ENCODE measurements around the gene MYO1H. TPM values are rescaled to one million over a fixed set of nuclear protein-coding genes. Genes with fewer than 3 reads are reported as not detected.

Gene MYO1H
- total and polyA plus RNA-seq, 2 experiments from 2014 or later, result not detected

- Mint-ChIP-seq H3K27me3 (ENCODE audit: insufficient read depth, low read depth, poor library complexity) (peaks cover 1% of the 10 kb centered on the region), H3K9me3 (no peaks in the 10 kb centered on the region), H3K36me3 (ENCODE audit: low read depth) (peaks cover 33% of the 10 kb centered on the region), H3K4me1 (no peaks in the 10 kb centered on the region), H3K27ac (no peak overlapping the region), H3K4me3 (no peak overlapping the region)
- no peak overlapping the region for H2AFZ ChIP-seq
- H3K79me2 ChIP-seq (replicated peaks; ENCODE audit: insufficient read depth), result peaks cover 17% of the 10 kb centered on the region; the same call in 1 of the 2 replicates
- peaks cover 5% of the 10 kb centered on the region; the same call in 1 of the 2 replicates for H3K36me3 ChIP-seq (ENCODE audit: insufficient read depth)
- TF ChIP-seq ETS1 (IDR thresholded peaks at IDR 0.05) (no peak), JUNB (IDR thresholded peaks at IDR 0.05; ENCODE audit: unreplicated experiment) (no peak)
- H3K4me3 ChIP-seq, result no peak overlapping the region
- DNase-seq (ENCODE audit: low spot score) (no peak), ATAC-seq (no peak)
- no peaks in the 10 kb centered on the region for H3K9me2 ChIP-seq (ENCODE audit: insufficient read depth)
- no peak overlapping the region for H3K4me2 ChIP-seq
- no peaks in the 10 kb centered on the region for H3K4me1 ChIP-seq (ENCODE audit: insufficient read depth)
- no peak overlapping the region for H3K27ac ChIP-seq (ENCODE audit: low read depth)
- peaks cover 5% of the 10 kb centered on the region for H4K20me1 ChIP-seq (replicated peaks; ENCODE audit: insufficient read depth)
- no peaks in the 10 kb centered on the region for H3F3A ChIP-seq (replicated peaks; ENCODE audit: low read depth)
- H3K27me3 ChIP-seq (ENCODE audit: insufficient read depth), result no peaks in the 10 kb centered on the region
These were observed 99.2 kb downstream of the MYO1H start for GRCh38 chr12:109446869-109447268.

GRCh38 chr12:109447482-109447881, 99.8 kb downstream of the MYO1H start:
- peaks cover 1% of the 10 kb centered on the region for H3K27me3 Mint-ChIP-seq (ENCODE audit: insufficient read depth, low read depth, poor library complexity)
- no peaks in the 10 kb centered on the region for H3K9me3 Mint-ChIP-seq
- H3K36me3 Mint-ChIP-seq (ENCODE audit: low read depth), result peaks cover 38% of the 10 kb centered on the region
- H3K27ac Mint-ChIP-seq, result no peak overlapping the region
- Histone ChIP-seq H3F3A (replicated peaks; ENCODE audit: low read depth) (no peaks in the 10 kb centered on the region), H3K79me2 (replicated peaks; ENCODE audit: insufficient read depth) (peaks cover 17% of the 10 kb centered on the region; the same call in 1 of the 2 replicates), H3K4me2 (no peak overlapping the region), H3K27me3 (ENCODE audit: insufficient read depth) (no peaks in the 10 kb centered on the region), H2AFZ (no peak overlapping the region), H3K36me3 (ENCODE audit: insufficient read depth) (peaks cover 9% of the 10 kb centered on the region; the same call in 1 of the 2 replicates), H3K4me3 (no peak overlapping the region), H3K27ac (ENCODE audit: low read depth) (no peak overlapping the region), H3K9me2 (ENCODE audit: insufficient read depth) (no peaks in the 10 kb centered on the region), H3K4me1 (ENCODE audit: insufficient read depth) (no peaks in the 10 kb centered on the region), H4K20me1 (replicated peaks; ENCODE audit: insufficient read depth) (peaks cover 5% of the 10 kb centered on the region)
- no peaks in the 10 kb centered on the region for H3K4me1 Mint-ChIP-seq
- ATAC-seq (no peak), DNase-seq (ENCODE audit: low spot score) (no peak)
- H3K4me3 Mint-ChIP-seq, result no peak overlapping the region
- TF ChIP-seq CREB1 (CRISPR knock-in tag; IDR thresholded peaks at IDR 0.05; ENCODE audit: low read depth), result no peak
- no peak for TF ChIP-seq EZH2 (IDR thresholded peaks at IDR 0.05; ENCODE audit: low read depth, unreplicated experiment)

- peaks cover 45% of the 10 kb centered on the region for H3K36me3 Mint-ChIP-seq (ENCODE audit: low read depth)
- H3K27ac ChIP-seq (ENCODE audit: low read depth), result no peak overlapping the region
- H3K4me1 ChIP-seq (ENCODE audit: insufficient read depth), result no peaks in the 10 kb centered on the region
- H4K20me1 ChIP-seq (replicated peaks; ENCODE audit: insufficient read depth), result peaks cover 5% of the 10 kb centered on the region
- H2AFZ ChIP-seq, result no peak overlapping the region
- DNase-seq (ENCODE audit: low spot score), result no peak
- no peaks in the 10 kb centered on the region for H3F3A ChIP-seq (replicated peaks; ENCODE audit: low read depth)
- H3K79me2 ChIP-seq (replicated peaks; ENCODE audit: insufficient read depth), result peaks cover 17% of the 10 kb centered on the region; the same call in 1 of the 2 replicates
- H3K9me2 ChIP-seq (ENCODE audit: insufficient read depth), result no peaks in the 10 kb centered on the region
- no peak overlapping the region for H3K4me2 ChIP-seq
- ATAC-seq, result no peak
- 0 out of 2 replicates have a peak overlapping the region, but pooled peaks have one; percentile 77 for H3K27ac Mint-ChIP-seq
- peaks cover 12% of the 10 kb centered on the region for H3K36me3 ChIP-seq (ENCODE audit: insufficient read depth)
- H3K27me3 Mint-ChIP-seq (ENCODE audit: insufficient read depth, low read depth, poor library complexity), result peaks cover 1% of the 10 kb centered on the region
- no peaks in the 10 kb centered on the region for H3K9me3 Mint-ChIP-seq
- no peak overlapping the region for H3K4me3 ChIP-seq
- no peak overlapping the region for H3K4me3 Mint-ChIP-seq
- no peaks in the 10 kb centered on the region for H3K27me3 ChIP-seq (ENCODE audit: insufficient read depth)
- H3K4me1 Mint-ChIP-seq, result no peaks in the 10 kb centered on the region
- TF ChIP-seq ETS1 (IDR thresholded peaks at IDR 0.05) (no peak), JUNB (IDR thresholded peaks at IDR 0.05; ENCODE audit: unreplicated experiment) (no peak), REST (IDR thresholded peaks at IDR 0.05; ENCODE audit: unreplicated experiment) (no peak), ZNF114 (CRISPR knock-in tag; IDR thresholded peaks at IDR 0.05) (no peak), EZH2phosphoT487 (IDR thresholded peaks at IDR 0.05; ENCODE audit: unreplicated experiment) (no peak), CTCF (conservative IDR thresholded peaks at IDR 0.05; ENCODE audit: low read depth in 2 of 2) (no peak), POLR2AphosphoS5 (IDR thresholded peaks at IDR 0.05; ENCODE audit: low read depth) (no peak), CREB1 (CRISPR knock-in tag; IDR thresholded peaks at IDR 0.05; ENCODE audit: low read depth) (no peak), NANOG (IDR thresholded peaks at IDR 0.05; ENCODE audit: borderline replicate concordance) (no peak), STAT1 (IDR thresholded peaks at IDR 0.05; ENCODE audit: unreplicated experiment) (no peak)
These were observed 100.6 kb downstream of the MYO1H start for GRCh38 chr12:109448272-109448671.

Measured in GM23338 (cell line).